Gastroesophageal sphincter (tissue), 3 donors: ENCODE results near the gene PTDSS2.

Experiments
- CTCF ChIP-seq, 4 experiments: fragments of 200-600 bp in 2 of 4; fragments of 450-650 bp in 2 of 4; sonication (generic) in 1 of 4; IDR thresholded peaks; one replicate each; pipeline ENCODE4 v1.5.1; 2017 to 2019; ENCODE audit warnings: antibody characterized with exemption in 4 of 4, mild to moderate bottlenecking in 2 of 4, moderate library complexity in 2 of 4
- POLR2A ChIP-seq, 2 donors: fragments of 450-650 bp; IDR thresholded peaks; one replicate each; pipeline ENCODE4 v1.6.1; 2017; ENCODE audit warnings: antibody characterized with exemption in 2 of 2, mild to moderate bottlenecking in 2 of 2, moderate library complexity in 1 of 2
- POLR2AphosphoS5 ChIP-seq: sonication (generic); formaldehyde crosslinking; IDR thresholded peaks from one replicate; pipeline ENCODE4 v1.6.1; 2017; ENCODE audit warnings: antibody characterized with exemption

DNA sequence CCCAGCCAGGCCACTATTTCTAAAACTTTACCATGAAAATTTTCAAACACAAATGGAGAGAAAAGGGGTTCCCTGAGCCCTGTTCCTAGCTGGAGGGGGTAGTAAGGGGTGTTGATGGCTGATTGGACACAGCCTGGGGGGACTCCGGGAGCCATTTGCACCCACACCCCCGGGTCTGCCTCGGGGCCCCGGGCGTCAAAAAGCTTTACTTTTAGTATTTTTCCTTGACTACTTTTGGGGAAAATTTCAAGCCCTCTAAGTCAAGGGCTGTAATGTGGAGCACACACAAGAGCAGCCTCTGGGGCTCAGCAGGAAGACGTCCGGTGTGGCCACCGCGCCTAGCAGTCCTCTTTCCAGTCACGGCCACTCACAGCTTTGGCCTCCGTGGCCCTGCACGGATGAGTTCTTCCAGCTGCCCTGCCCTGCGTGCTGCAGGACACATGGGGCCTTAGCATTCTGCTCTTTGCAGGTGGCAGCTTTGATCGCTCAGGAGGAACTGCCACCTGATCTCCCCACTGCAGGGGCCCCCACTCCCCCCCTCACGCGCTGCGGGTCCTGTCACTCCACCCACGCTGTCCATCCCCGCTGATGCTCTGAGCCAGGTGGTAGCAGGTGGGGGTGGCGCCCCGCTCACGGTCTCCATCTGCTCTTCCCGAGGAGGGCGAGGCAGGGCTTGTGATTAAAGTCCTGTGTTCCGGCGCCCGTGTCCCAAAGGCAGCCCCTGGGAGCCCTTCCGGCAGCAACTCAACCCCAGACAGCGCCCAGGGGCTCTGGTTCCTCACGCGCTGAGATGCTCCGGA lies 42.5 kb downstream of the PTDSS2 start:
- TF ChIP-seq CTCF (IDR thresholded peaks at IDR 0.05) (no peak), POLR2A (IDR thresholded peaks at IDR 0.05) (no peak), POLR2AphosphoS5 (no peak)
